ENCODE measurements around the gene SH3BGRL.

SH3BGRL gene

DNA sequence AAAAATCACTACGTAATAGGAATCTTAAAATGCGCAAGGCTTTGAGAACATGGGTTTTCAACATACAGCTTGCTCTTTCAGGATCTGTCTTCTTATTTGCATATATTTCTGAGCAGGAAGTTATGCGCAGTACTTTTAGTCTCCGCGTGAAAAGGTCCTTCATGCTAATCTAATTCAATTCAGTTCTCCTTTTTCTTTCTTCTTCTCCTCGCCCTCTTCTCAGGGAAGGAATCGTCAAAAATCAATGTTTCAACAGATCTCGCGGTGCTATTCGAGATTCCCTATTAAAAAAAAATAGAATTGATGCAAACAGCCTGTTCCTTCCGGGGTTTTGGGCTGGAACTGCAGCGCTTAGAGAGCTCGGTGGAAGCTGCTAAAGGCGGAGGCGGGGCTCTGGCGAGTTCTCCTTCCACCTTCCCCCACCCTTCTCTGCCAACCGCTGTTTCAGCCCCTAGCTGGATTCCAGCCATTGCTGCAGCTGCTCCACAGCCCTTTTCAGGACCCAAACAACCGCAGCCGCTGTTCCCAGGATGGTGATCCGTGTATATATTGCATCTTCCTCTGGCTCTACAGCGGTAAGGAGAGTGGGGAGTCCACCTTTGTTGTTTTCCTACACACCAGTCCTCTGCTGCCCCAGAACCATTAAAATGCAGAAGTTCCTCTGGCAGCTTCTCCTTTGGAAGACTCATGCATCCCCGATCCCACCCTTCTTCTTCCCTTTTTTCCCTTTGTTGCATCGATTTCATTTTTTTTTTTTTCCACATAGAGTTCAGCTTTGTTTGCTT, at the start of gene SH3BGRL, which contains the start of gene HMGN5:
SH3BGRL (plus strand) TSS at position 432 of the 785 bp plus-strand sequence; CDS start at position 531, 99 bp downstream.
HMGN5 (minus strand) TSS at position 243 of the 785 bp plus-strand sequence. CDS start 80,364 bp downstream, outside the sequence.
- peak; percentile 54 to 94 (median 68) for DNase-seq
- intact Hi-C loops (cut with DNase I): no loop called here

DNA sequence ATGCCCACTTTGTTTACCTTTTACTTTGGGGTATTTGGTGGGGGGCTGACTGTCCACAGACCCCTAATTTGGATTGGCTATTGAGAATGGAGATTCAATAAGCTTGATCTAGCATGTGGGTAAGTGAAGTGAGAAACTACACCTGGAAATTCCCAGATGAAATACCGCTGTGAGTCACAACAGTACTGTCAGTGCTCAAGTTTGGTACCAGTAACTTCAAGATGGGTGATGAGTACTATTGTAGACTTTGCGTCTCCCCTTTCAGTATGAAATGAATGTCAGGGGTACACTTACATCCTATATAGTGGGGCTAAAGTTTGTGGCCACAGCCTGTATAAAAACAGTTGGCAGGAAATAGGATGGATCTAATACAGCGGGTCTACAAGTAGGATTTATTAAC, 33.5 kb upstream of the SH3BGRL start:
- DNase-seq: no peak
- intact Hi-C loops (cut with DNase I): no loop called here

DNA sequence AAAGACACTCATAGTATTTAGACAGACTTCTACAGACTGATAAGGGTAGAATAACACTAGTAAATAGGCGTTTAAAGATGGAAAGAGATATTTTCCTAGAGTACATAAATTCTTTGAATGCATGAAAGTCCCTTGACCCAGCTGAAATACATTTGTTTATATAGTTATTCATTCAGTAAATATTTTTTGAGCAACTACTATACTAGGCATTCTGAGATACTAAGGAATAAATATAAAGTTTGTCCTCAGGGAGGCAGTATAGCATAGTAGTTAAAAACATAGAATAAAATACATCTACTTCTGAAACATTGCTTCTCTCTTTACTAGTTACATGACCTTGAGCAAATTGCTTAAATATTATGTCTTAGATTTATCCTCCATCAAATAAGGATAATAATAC, 27.6 kb upstream of the SH3BGRL start:
- DNase-seq: no peak
- intact Hi-C loops (cut with DNase I): loop anchor here (5.0 kb wide), 1 partner anchor 203 kb away; no protein-coding TSS in a partner anchor

DNA sequence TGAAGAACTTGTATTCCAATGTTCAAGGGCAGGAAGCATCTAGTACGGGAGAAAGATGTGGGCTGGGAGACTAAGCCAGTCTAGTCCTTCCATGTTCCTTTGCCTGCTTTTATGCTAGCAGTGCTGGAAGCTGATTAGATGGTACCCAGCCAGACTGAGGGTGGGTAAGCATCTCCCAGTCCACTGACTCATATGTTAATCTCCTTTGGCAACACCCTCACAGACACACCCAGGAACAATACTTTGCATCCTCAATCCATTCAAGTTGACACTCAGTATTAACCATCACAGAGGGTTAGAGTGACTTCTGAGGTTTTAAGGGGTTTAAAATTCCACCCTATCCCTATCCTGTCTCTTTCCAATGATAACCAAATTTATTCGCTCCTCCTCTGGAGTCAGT, 6.6 kb upstream of the SH3BGRL start:
- intact Hi-C loops (cut with DNase I): no loop called here
- DNase-seq: no peak

DNA sequence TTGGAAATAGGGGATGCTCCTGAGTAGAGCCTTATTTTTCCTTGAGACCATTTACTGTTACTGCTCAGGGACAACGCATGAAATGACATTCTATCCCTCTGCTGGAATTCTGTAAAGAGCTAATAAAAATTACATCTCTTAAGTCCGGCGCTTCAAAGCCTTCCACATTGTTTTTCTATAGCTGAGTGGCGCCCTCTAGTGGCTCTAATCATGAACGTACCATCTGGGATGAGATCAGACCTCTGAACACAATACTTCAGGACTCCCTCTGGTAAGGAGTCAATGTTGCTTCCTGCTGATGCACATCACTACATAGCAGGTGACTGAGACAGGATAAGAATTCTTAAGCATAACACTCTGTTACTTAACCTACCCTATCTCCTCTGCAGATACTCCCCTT, 6.2 kb upstream of the SH3BGRL start:
- DNase-seq: peak in 4 of 10 donors; percentile 22 to 59 (median 43)
- intact Hi-C loops (cut with DNase I): no loop called here

DNA sequence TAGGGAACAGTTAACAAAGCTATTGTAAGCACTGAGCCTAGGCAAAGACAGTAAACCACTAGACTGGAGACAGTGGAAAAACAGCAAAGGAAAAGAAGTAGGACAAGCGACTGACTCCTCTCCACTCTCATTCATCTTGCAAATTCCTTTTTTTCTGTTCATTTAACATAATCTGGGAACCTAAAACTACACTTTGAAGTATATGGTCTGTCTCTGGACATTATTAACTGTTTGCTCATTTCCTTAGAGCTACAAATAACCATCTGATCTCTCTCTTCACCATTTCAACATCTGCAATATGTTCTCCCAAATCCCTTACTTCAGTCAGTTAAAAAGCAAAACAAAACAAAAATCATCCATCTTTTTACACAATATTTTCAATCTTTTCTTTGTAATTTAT, 831 bp upstream of the SH3BGRL start:
- intact Hi-C loops (cut with DNase I): no loop called here
- DNase-seq: no peak

GRCh38 chrX:81202456-81202819, 536 bp downstream of the SH3BGRL start:
- intact Hi-C loops (cut with DNase I): no loop called here
- DNase-seq: no peak

GRCh38 chrX:81202943-81203342, 1.0 kb downstream of the SH3BGRL start:
- intact Hi-C loops (cut with DNase I): no loop called here
- DNase-seq: no peak

GRCh38 chrX:81205551-81205950, 3.6 kb downstream of the SH3BGRL start:
- intact Hi-C loops (cut with DNase I): no loop called here
- no peak for DNase-seq

- no peak for DNase-seq
- intact Hi-C loops (cut with DNase I): no loop called here
Measured at GRCh38 chrX:81206476-81206875, 4.6 kb downstream of the SH3BGRL start.

DNA sequence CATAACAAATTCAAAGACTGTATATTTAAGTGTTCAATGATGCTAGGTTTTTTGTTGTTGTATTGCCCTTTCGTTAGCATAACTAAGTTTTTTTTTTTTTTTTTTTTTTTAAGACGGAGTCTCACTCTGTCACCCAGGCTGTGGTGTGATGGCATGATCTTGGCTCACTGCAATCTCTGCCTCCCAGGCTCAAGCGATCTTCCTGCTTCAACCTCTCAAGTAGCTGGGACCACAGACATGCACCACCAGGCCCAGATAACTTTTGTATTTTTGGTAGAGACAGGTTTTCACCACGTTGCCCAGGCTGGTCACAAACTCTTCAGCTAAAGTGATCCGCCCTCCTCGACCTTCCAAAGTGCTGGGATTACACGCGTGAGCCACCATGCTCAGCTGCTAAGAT, 7.0 kb downstream of the SH3BGRL start:
- intact Hi-C loops (cut with DNase I): no loop called here
- DNase-seq: peak in 1 of 10 donors; percentile 48

DNA sequence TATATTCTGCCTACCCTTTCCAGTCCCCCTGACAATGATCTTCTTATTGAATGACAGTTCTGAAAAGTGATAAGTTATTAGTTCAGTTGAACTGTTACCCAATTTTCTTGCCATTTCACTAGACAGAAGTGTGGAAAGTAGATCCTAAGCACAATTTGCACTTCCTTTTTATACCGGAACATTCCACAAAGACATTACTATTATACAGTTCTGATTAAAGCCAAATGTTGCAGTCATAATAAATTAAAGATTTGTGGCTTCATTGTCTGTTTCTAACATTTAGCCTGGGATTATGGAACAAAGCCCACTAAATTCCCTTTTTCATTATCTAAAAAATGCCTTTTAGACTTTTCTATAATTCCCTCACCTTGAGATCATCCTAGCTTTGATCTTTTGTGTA, 13.8 kb downstream of the SH3BGRL start:
- intact Hi-C loops (cut with DNase I): no loop called here

GRCh38 chrX:81229229-81229628, 27.3 kb downstream of the SH3BGRL start:
- DNase-seq: peak in 1 of 10 donors; percentile 40
- intact Hi-C loops (cut with DNase I): no loop called here

More for the DNA sequence above, 13.8 kb downstream of the SH3BGRL start:
- no peak for DNase-seq

GRCh38 chrX:81229901-81230300, 28.0 kb downstream of the SH3BGRL start:
- no peak for DNase-seq
- intact Hi-C loops (cut with DNase I): no loop called here

DNA sequence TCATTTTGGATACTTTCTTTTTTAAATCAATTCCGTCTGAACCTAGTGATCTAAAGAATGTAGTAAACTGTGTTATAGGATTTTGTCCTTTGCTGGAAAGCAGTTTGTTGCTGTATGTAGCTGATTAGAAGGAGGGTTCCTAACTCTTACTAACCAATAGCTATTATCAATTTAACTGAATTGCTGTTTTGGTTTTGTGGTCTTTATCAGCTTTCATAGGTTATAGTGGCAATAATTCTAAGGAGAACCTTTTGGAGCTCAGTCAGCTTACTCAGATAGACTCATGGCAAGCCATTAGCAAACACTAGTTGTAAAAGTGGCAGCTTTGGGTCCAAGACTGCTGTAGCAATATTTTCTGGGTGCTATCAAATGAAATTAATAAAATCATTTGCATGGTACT, 29.6 kb downstream of the SH3BGRL start:
- DNase-seq: no peak
- intact Hi-C loops (cut with DNase I): no loop called here

GRCh38 chrX:81232218-81232617, 30.3 kb downstream of the SH3BGRL start:
- DNase-seq: no peak
- intact Hi-C loops (cut with DNase I): no loop called here

GRCh38 chrX:81237516-81237915, 35.6 kb downstream of the SH3BGRL start:
- DNase-seq: no peak
- intact Hi-C loops (cut with DNase I): no loop called here

GRCh38 chrX:81238166-81238565, 36.3 kb downstream of the SH3BGRL start:
- DNase-seq: peak in 1 of 10 donors; percentile 39
- intact Hi-C loops (cut with DNase I): no loop called here

GRCh38 chrX:81240701-81241331, 38.9 kb downstream of the SH3BGRL start:
- DNase-seq: peak in 1 of 10 donors; percentile 68
- intact Hi-C loops (cut with DNase I): no loop called here

- DNase-seq: peak in 2 of 10 donors; percentile 50
- intact Hi-C loops (cut with DNase I): no loop called here
Measured at GRCh38 chrX:81241753-81242152, 39.9 kb downstream of the SH3BGRL start.

GRCh38 chrX:81255876-81256275, 54.0 kb downstream of the SH3BGRL start:
- no peak for DNase-seq
- intact Hi-C loops (cut with DNase I): no loop called here

DNA sequence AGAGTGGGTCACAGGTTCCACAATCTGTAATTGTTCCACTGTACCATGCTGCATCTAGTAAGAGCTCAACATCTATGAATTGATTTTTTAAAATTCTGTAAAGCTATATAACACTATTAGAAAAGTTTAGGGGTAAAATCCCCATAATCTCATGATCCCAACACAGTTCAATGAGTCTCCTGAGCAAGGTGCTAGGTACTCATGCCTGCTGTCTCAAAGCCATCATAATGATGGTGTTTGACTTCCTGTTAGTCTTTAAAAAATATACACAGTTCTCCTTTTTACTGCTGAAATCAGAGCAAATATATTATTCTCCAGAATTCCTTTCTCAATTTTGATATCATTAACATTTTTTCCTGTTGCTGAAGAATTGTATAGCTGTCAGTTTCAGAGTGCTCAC, 55.9 kb downstream of the SH3BGRL start:
- no peak for DNase-seq
- intact Hi-C loops (cut with DNase I): no loop called here

All from posterior cingulate gyrus (tissue), 11 donors.